Endothelial cell of coronary artery (primary cell): Measurements from ENCODE around the gene PRRX1. TPM values are rescaled to one million over a fixed set of nuclear protein-coding genes. Genes with fewer than 3 reads are reported as not detected.

Experiments used
- total RNA-seq: library from RNA; depleted of rRNA; stranded (reverse); fragments of >200 nt; gene quantifications from 2 replicates; pipeline ENCODE4 v1.2.3, GENCODE V29; 2014

The PRRX1 gene
- total RNA-seq = 2.9 and 3.6 TPM in 2 replicates

DNA sequence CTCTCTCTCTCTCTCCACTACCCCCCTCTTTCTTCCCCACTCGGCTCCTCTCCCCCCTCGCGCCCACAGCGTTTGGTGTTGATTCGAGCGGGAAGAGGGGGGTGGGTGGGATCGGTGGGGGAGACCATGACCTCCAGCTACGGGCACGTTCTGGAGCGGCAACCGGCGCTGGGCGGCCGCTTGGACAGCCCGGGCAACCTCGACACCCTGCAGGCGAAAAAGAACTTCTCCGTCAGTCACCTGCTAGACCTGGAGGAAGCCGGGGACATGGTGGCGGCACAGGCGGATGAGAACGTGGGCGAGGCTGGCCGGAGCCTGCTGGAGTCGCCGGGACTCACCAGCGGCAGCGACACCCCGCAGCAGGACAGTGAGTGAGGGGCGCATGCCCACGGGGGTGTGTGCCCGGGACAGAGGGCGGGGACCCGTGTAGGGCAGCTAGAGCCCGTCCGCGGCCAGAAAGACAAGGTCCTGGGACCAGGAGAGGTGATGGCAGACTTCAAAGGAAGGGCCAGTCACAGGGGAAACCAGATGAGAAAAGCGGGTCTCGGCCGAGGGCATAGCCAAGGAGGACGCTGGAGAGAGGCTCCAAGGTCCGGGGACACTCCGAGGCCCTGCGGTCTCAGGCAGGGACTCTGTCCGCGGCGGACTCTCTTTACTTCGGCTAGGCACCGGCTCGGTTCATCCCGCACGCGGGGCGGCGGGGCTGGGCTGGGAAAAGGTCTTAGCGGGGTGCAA, at the start of gene PRRX1:
TSS of gene PRRX1 (plus strand) at position 39 of the 735 bp plus-strand sequence. CDS start at position 127, 88 bp downstream.

Other genes starting within 250 kb of the PRRX1 start
- 8.8 and 10.0 TPM in 2 replicates for gene GORAB, start 132.0 kb upstream of the PRRX1 start, total RNA-seq